Endothelial cell of umbilical vein (primary cell): Measurements from ENCODE around the gene IL22RA2. TPM values are rescaled to one million over a fixed set of nuclear protein-coding genes. Genes with fewer than 3 reads are reported as not detected.

Experiments used
- BruUV-seq: library from RNA; stranded (reverse); fragments of 400-500 nt; replicated peaks from 2 replicates; lab custom pipeline; 2021; lab: Mats Ljungman, UMichigan
- CTCF ChIA-PET: fragments of 300-600, 350-600 bp; sonication (Branson Sonifier 250); formaldehyde crosslinking; loops from one replicate; lab custom pipeline; 2021; ENCODE audit warnings: antibody characterized with exemption, inconsistent platforms; lab: Charles Lee
- POLR2A ChIA-PET: fragments of 300-600, 350-600 bp; sonication (Branson Sonifier 250); formaldehyde crosslinking; loops from one replicate; lab custom pipeline; 2021; ENCODE audit warnings: antibody characterized with exemption, inconsistent platforms; lab: Charles Lee
- DNase-seq: peaks from one replicate; pipeline ENCODE4 v3.0.0-alpha.2; 2011; ENCODE audit warnings: low read depth, low spot score
- FAIRE-seq: peaks from 2 replicates; lab custom pipeline; 2011; peaks lifted over from hg19 to GRCh38; lab: Jason Lieb, UNC
- H2AFZ ChIP-seq: 2 replicates; pipeline ENCODE4 v1.6.0; 2012; ENCODE audit warnings: low read depth, low read length, control low read depth, inconsistent platforms
- H3K27ac ChIP-seq: 2 replicates; pipeline ENCODE4 v1.5.1; 2011; ENCODE audit warnings: low read depth, mild to moderate bottlenecking, control low read depth, low read length, moderate library complexity; ENCODE audit not compliant: insufficient read depth
- H3K27me3 ChIP-seq, 2 experiments: 2 replicates each; pipeline versions ENCODE4 v1.6.0 to v1.6.1; 2011; ENCODE audit warnings: low read length in 2 of 2, mixed read lengths in 1 of 2; ENCODE audit not compliant: control insufficient read depth in 2 of 2, insufficient read depth in 2 of 2
- H3K36me3 ChIP-seq, 2 experiments: 2 replicates in 1 of 2; 3 replicates in 1 of 2; pipeline ENCODE4 v1.5.1; 2011; ENCODE audit warnings: low read length in 2 of 2, mild to moderate bottlenecking in 1 of 2, moderate library complexity in 1 of 2; ENCODE audit not compliant: control insufficient read depth in 2 of 2, insufficient read depth in 2 of 2; ENCODE audit errors: extremely low read depth in 1 of 2
- H3K4me1 ChIP-seq: 3 replicates; pipeline ENCODE4 v1.5.1; 2011; ENCODE audit warnings: mild to moderate bottlenecking, low read length; ENCODE audit not compliant: control insufficient read depth, insufficient read depth; ENCODE audit errors: extremely low read depth
- H3K4me2 ChIP-seq: 2 replicates; pipeline ENCODE4 v1.6.1; 2011; ENCODE audit warnings: low read length, control low read depth, mixed read lengths; ENCODE audit not compliant: insufficient read depth
- H3K4me3 ChIP-seq, 3 experiments: fragments of 200-600 bp in 1 of 3; sonication (generic), shearing (Covaris generic) in 1 of 3; replicated peaks in 1 of 3; 2 replicates each; pipeline ENCODE4 v1.5.1; 2011 to 2016; ENCODE audit warnings: control low read depth in 3 of 3, low read length in 3 of 3, mild to moderate bottlenecking in 2 of 3, inconsistent platforms in 1 of 3, low read depth in 1 of 3, moderate library complexity in 1 of 3; ENCODE audit not compliant: insufficient read depth in 1 of 3
- H3K79me2 ChIP-seq: 2 replicates; pipeline ENCODE4 v1.6.0; 2012; ENCODE audit warnings: low read length, inconsistent platforms; ENCODE audit not compliant: control insufficient read depth, insufficient read depth
- H3K9ac ChIP-seq: replicated peaks from 2 replicates; pipeline ENCODE3; 2011; ENCODE audit warnings: low read length, control low read depth; ENCODE audit not compliant: insufficient read depth; ENCODE audit errors: extremely low read depth
- H3K9me1 ChIP-seq: replicated peaks from 3 replicates; pipeline ENCODE4 v1.6.0; 2011; ENCODE audit warnings: mild to moderate bottlenecking, low read length; ENCODE audit not compliant: control insufficient read depth, insufficient read depth; ENCODE audit errors: extremely low read depth
- H3K9me3 ChIP-seq: replicated peaks from 2 replicates; pipeline ENCODE4 v1.5.1; 2012; ENCODE audit warnings: low read length, inconsistent platforms; ENCODE audit not compliant: control insufficient read depth, insufficient read depth
- H4K20me1 ChIP-seq: replicated peaks from 2 replicates; pipeline ENCODE3; 2011; ENCODE audit warnings: mild to moderate bottlenecking, low read length; ENCODE audit not compliant: control insufficient read depth, insufficient read depth; ENCODE audit errors: extremely low read depth
- EZH2 ChIP-seq: IDR thresholded peaks from 2 replicates; pipeline ENCODE4 v1.6.1; 2012; ENCODE audit warnings: borderline replicate concordance, low read depth, mild to moderate bottlenecking, moderate library complexity, low read length, inconsistent platforms; ENCODE audit not compliant: severe bottlenecking
- FOS ChIP-seq: IDR thresholded peaks from 2 replicates; pipeline ENCODE4 v1.6.1; 2011; ENCODE audit warnings: mild to moderate bottlenecking, low read length, moderate library complexity, borderline replicate concordance; ENCODE audit not compliant: insufficient read depth
- GATA2 ChIP-seq: IDR thresholded peaks from 2 replicates; pipeline ENCODE4 v1.7.0; 2011; ENCODE audit warnings: low read depth, mild to moderate bottlenecking, moderate library complexity, mixed read lengths, low read length; ENCODE audit not compliant: insufficient read length, insufficient read depth
- JUN ChIP-seq: IDR thresholded peaks from 2 replicates; pipeline ENCODE4 v1.6.1; 2011; ENCODE audit warnings: borderline replicate concordance, low read depth; ENCODE audit not compliant: insufficient read length, insufficient read depth
- MYC ChIP-seq: IDR thresholded peaks from one replicate; pipeline ENCODE4 v1.6.1; 2011; ENCODE audit warnings: mild to moderate bottlenecking, low read depth, low read length
- POLR2A ChIP-seq: IDR thresholded peaks from 2 replicates; pipeline ENCODE4 v1.6.1; 2012; ENCODE audit warnings: low read depth, mild to moderate bottlenecking, control low read depth, low read length
- POLR2AphosphoS5 ChIP-seq: IDR thresholded peaks from 2 replicates; pipeline ENCODE4 v1.6.1; 2012; ENCODE audit warnings: low read depth, mild to moderate bottlenecking, control low read depth, low read length, moderate library complexity; ENCODE audit not compliant: insufficient read depth
- dilution Hi-C: fragments of 300-500 bp; cut with MboI; formaldehyde crosslinking; loops from one replicate; pipeline ENCODE4 v1.15.0; 2019; ENCODE audit warnings: low sequenced_read_pairs; ENCODE audit not compliant: extremely low pct_ligation_motif_present
- intact Hi-C: fragments of 100-400 bp; cut with micrococcal nuclease; formaldehyde crosslinking; loops from one replicate; pipeline ENCODE4 v1.10.0; 2022
- polyA plus RNA-seq, 4 experiments: library from polyadenylated mRNA; depleted of rRNA in 3 of 4; stranded (reverse) in 3 of 4; unstranded in 1 of 4; fragments of >200 nt; gene quantifications; 2 replicates each; pipeline versions ENCODE4 v1.2.1 to v1.2.3, GENCODE V29; 2011 to 2012; ENCODE audit warnings: missing spikeins in 1 of 4
- total RNA-seq: library from RNA; stranded (reverse); gene quantifications from 2 replicates; pipeline ENCODE4 v1.2.3, GENCODE V29; 2021
- TF ChIP-seq, protein P1 (sequence below), 2 donors: IDR thresholded peaks; 1 replicate in 1 of 2; 2 replicates in 1 of 2; pipeline ENCODE4 v1.5.1; 2011; ENCODE audit warnings: low read length in 2 of 2, mild to moderate bottlenecking in 2 of 2, moderate library complexity in 2 of 2, control low read depth in 1 of 2, inconsistent platforms in 1 of 2, low read depth in 1 of 2; ENCODE audit not compliant: insufficient read depth in 1 of 2; ENCODE audit errors: extremely low read depth in 1 of 2
- TF ChIP-seq, protein P2 (sequence below): IDR thresholded peaks from 2 replicates; pipeline ENCODE4 v1.6.1; 2011; ENCODE audit not compliant: insufficient read depth, insufficient read length

The IL22RA2 gene
- total and polyA plus RNA-seq, 2 donors (not counting 3 experiments of a cell fraction or from before 2014, with no cell fraction given): not detected

DNA sequence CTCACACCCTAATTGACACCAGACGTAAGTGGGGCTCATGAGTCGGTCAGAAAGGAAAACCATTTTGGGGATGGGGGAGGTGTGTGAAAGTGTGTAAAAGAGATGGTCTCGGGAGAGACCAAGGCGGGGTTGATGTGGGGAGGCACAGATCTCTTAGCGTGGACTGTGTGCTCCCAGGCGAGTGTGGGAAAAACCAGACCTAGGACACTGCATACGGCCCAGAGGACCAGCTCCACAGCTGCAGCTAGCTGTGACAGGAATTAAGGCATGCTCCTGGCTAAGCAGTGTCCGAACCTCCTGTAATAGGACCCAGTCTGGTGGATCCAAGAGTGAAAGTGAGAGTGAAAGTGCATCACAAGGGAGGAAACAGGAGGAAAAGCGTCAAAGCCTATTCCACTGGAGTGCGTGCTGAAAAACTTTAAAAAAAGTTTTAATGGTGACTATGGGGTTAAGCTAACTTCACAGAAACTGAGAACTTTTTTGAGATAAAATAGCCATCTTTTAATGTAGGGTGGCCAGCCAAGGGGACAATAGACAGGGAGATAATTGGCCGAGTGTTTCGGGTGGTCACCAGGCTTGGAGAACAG, 9.6 kb downstream of the IL22RA2 start:
- BruUV-seq: no TSS peak
- Histone ChIP-seq H3K36me3 (no peaks in the 10 kb centered on the region), H3K4me2 (no peak overlapping the region), H3K9ac (no peak overlapping the region), H3K27ac (no peak overlapping the region), H3K27me3 (peaks cover 0 to 3% of the 10 kb centered on the region in 2 experiments), H2AFZ (no peak overlapping the region), H4K20me1 (no peaks in the 10 kb centered on the region), H3K79me2 (no peaks in the 10 kb centered on the region), H3K9me1 (no peaks in the 10 kb centered on the region), H3K9me3 (no peaks in the 10 kb centered on the region), H3K4me1 (no peaks in the 10 kb centered on the region), H3K4me3 (no peak overlapping the region)
- TF ChIP-seq, protein P1, sequence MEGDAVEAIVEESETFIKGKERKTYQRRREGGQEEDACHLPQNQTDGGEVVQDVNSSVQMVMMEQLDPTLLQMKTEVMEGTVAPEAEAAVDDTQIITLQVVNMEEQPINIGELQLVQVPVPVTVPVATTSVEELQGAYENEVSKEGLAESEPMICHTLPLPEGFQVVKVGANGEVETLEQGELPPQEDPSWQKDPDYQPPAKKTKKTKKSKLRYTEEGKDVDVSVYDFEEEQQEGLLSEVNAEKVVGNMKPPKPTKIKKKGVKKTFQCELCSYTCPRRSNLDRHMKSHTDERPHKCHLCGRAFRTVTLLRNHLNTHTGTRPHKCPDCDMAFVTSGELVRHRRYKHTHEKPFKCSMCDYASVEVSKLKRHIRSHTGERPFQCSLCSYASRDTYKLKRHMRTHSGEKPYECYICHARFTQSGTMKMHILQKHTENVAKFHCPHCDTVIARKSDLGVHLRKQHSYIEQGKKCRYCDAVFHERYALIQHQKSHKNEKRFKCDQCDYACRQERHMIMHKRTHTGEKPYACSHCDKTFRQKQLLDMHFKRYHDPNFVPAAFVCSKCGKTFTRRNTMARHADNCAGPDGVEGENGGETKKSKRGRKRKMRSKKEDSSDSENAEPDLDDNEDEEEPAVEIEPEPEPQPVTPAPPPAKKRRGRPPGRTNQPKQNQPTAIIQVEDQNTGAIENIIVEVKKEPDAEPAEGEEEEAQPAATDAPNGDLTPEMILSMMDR (IDR thresholded peaks at IDR 0.05; ENCODE audit: extremely low read depth in 1 of 2, insufficient read depth in 1 of 2, low read depth in 1 of 2, low read length in 2 of 2): no peak
- no peak for TF ChIP-seq JUN
- no peak for TF ChIP-seq EZH2
- TF ChIP-seq FOS: no peak
- TF ChIP-seq, protein P2, sequence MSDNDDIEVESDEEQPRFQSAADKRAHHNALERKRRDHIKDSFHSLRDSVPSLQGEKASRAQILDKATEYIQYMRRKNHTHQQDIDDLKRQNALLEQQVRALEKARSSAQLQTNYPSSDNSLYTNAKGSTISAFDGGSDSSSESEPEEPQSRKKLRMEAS: no peak
- TF ChIP-seq GATA2: no peak
- TF ChIP-seq POLR2AphosphoS5: no peak
- no peak for TF ChIP-seq MYC
- TF ChIP-seq POLR2A: no peak
- ChIA-PET POLR2A (no interaction called here), CTCF (no interaction called here)
- intact Hi-C loops (no loop called here), dilution Hi-C loops (no loop called here)
- DNase-seq (no peak), FAIRE-seq (no peak)
